ENCODE results near the gene FUNDC2.

GRCh38 chrX:154998204-154998880 is 28.3 kb upstream of the FUNDC2 start:
- TF ChIP-seq CTCF (IDR thresholded peaks at IDR 0.05) (no peak), EP300 (IDR thresholded peaks at IDR 0.05) (no peak)
